ENCODE data around the gene MGARP. TPM values are rescaled to one million over a fixed set of nuclear protein-coding genes. Genes with fewer than 3 reads are reported as not detected.

Gene MGARP
- total RNA-seq, 1 donor from 2014 or later = 1.7 TPM

DNA sequence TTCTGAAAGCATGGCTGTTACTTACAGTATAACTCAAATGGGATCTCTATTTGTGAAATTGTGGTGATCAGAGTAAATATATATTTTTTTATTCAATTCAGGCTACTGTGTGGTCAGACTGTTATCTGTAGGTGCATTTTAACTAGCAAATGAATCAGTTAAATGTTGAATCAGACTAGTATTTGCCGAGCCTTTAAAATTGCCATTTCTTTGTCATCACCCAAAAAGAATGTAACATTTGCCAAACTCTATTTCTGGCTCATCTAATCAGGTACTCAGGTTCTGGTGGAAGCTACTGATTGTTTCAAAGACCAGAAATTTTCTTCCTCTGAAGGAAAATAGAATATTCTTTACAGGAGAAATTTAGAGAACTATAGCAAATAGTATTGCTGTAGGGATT is 19.5 kb upstream of the MGARP start:
- Mint-ChIP-seq H3K4me1 (ENCODE audit: unreplicated experiment) (peaks cover 21% of the 10 kb centered on the region), H3K27ac (peak overlapping the region; percentile 100), H3K4me3 (peak overlapping the region; percentile 100), H3K36me3 (peaks cover 8% of the 10 kb centered on the region), H3K27me3 (no peaks in the 10 kb centered on the region), H3K9me3 (no peaks in the 10 kb centered on the region)
- TF ChIP-seq, protein P1, sequence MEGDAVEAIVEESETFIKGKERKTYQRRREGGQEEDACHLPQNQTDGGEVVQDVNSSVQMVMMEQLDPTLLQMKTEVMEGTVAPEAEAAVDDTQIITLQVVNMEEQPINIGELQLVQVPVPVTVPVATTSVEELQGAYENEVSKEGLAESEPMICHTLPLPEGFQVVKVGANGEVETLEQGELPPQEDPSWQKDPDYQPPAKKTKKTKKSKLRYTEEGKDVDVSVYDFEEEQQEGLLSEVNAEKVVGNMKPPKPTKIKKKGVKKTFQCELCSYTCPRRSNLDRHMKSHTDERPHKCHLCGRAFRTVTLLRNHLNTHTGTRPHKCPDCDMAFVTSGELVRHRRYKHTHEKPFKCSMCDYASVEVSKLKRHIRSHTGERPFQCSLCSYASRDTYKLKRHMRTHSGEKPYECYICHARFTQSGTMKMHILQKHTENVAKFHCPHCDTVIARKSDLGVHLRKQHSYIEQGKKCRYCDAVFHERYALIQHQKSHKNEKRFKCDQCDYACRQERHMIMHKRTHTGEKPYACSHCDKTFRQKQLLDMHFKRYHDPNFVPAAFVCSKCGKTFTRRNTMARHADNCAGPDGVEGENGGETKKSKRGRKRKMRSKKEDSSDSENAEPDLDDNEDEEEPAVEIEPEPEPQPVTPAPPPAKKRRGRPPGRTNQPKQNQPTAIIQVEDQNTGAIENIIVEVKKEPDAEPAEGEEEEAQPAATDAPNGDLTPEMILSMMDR (conservative IDR thresholded peaks at IDR 0.05) = no peak
- DNase-seq (ENCODE audit: extremely low spot score, unreplicated experiment) = no peak

DNA sequence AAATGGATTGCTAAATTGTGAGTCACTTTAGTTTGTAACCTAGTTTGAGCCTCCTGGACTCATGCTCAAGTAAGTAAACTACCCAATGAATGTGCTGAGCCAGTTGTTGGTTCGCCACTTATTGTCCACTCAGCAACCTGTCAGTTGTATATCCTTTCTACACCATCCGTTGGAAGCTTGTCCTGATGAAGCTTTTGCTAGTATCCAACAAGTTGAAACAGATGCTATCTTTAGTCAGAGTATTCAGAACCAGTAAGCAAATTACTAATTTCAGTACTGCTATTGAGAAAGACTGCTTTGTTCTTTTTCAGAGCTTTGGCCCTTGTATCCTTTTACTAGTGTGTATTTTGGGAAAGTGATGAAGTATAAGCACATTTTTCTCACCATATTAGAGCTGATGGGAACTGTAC is 17.0 kb upstream of the MGARP start:
- no peaks in the 10 kb centered on the region for H3K27me3 Mint-ChIP-seq
- H3K36me3 Mint-ChIP-seq = peaks cover 4% of the 10 kb centered on the region
- peaks cover 17% of the 10 kb centered on the region for H3K4me1 Mint-ChIP-seq (ENCODE audit: unreplicated experiment)
- H3K27ac Mint-ChIP-seq = no peak overlapping the region
- no peak overlapping the region for H3K4me3 Mint-ChIP-seq
- no peaks in the 10 kb centered on the region for H3K9me3 Mint-ChIP-seq
- no peak for DNase-seq (ENCODE audit: extremely low spot score, unreplicated experiment)
- TF ChIP-seq, protein P1 (conservative IDR thresholded peaks at IDR 0.05) = no peak

DNA sequence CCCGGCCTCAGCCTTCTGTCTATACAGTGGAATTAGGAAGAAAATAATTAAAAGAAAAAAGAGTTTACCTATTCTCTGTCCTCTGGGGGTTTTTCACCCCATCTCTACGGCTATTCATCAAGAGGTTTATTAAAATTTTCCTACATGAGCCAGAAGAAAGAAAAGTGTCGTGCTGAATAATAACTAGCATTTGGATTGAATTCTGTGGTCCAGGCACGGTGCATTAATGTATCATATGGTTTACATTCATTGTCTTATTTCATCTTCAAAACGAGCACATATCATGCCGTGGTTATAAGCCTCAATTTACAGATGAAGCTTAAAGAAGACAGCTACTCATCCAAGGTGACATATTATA is 15.9 kb upstream of the MGARP start:
- Mint-ChIP-seq H3K4me1 (ENCODE audit: unreplicated experiment) (peaks cover 14% of the 10 kb centered on the region), H3K4me3 (peak overlapping the region; percentile 97), H3K27me3 (no peaks in the 10 kb centered on the region), H3K36me3 (peaks cover 4% of the 10 kb centered on the region), H3K9me3 (no peaks in the 10 kb centered on the region), H3K27ac (peak overlapping the region; percentile 95)
- TF ChIP-seq, protein P1 (conservative IDR thresholded peaks at IDR 0.05) = no peak
- no peak for DNase-seq (ENCODE audit: extremely low spot score, unreplicated experiment)

DNA sequence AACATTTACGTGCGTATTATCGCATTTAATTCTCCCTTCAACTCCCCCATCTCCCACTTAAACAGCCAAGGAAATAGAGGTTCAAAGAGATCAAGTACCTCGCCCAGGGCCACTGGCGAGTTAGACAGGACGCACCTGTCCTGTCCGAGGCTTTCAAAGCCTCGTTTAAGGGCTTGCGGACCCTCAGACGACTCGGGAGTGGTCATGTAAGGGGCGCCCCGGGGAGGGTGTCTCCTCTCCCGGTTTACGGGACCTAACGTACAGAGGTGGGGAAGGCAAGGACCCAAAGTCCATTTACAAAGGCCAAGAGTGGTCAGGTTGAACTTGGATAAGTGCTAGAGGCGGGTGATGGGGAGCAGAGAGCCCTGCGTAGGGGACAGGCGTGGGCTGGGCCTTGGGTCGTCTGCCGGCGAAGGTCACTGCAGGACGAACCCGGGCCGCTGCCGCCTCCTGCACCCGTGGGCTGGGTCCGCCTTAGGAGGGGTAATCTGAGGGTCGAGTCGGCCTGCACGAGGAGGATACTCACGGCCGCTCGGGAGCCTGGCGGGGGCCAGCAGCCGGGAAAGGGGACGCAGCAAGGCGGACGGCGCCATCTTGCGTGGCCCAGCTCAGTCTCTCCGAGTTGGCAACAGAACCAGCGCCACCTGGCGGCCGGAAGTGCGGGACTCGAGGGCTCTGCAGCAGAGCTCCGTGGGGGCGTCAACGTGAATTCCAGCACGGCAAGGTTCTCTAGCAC is 15.3 kb upstream of the MGARP start:
- peak overlapping the region; percentile 95 for H3K27ac Mint-ChIP-seq
- H3K36me3 Mint-ChIP-seq = peaks cover 4% of the 10 kb centered on the region
- DNase-seq (ENCODE audit: extremely low spot score, unreplicated experiment) = peak; percentile 98
- TF ChIP-seq, protein P1 (conservative IDR thresholded peaks at IDR 0.05) = peak; percentile 98
- H3K4me3 Mint-ChIP-seq = peak overlapping the region; percentile 97
- H3K9me3 Mint-ChIP-seq = no peaks in the 10 kb centered on the region
- H3K4me1 Mint-ChIP-seq (ENCODE audit: unreplicated experiment) = peaks cover 9% of the 10 kb centered on the region
- H3K27me3 Mint-ChIP-seq = no peaks in the 10 kb centered on the region

DNA sequence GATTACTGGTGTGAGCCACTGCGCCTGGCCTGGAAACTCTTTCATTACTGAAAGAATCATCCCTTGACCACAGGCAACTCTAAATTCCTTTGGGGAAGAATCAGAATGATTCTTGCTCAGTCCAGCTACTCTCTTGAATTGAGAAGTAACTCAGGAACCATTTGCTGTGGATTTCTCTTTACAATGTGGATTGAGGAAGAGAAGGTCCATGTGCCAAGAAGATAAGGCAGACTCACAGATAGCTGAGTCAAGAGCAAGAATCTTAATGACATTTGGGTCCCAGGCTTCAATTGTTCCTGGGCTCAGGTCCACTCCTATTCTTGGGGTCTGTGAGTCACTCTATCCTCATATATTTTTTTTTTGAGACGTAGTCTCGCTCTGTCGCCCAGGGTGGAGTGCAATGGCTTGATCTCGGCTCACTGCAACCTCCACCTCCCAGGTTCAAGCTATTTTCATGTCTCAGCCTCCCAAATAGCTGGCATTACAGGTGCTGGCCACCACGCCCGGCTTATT is 6.2 kb upstream of the MGARP start:
- Mint-ChIP-seq H3K27me3 (peaks cover under 1% of the 10 kb centered on the region), H3K9me3 (no peaks in the 10 kb centered on the region), H3K4me3 (no peak overlapping the region), H3K4me1 (ENCODE audit: unreplicated experiment) (no peaks in the 10 kb centered on the region), H3K36me3 (peaks cover 8% of the 10 kb centered on the region), H3K27ac (no peak overlapping the region)
- no peak for DNase-seq (ENCODE audit: extremely low spot score, unreplicated experiment)
- TF ChIP-seq, protein P1 (conservative IDR thresholded peaks at IDR 0.05) = no peak

All from type B pancreatic cell (in vitro differentiated cells).